ENCODE data around the gene TYW5.
"Not testable (repeated sequence)": the region's sequence is repeated elsewhere in the genome, so short reads cannot be mapped to it uniquely, and the experiment has no call there.

Gene TYW5

GRCh38 chr2:199922856-199923255 lies 32.4 kb downstream of the TYW5 start:
- no peak overlapping the region for H3K4me3 Mint-ChIP-seq
- no peaks in the 10 kb centered on the region for H3K27me3 Mint-ChIP-seq (ENCODE audit: low read depth)
- no peak overlapping the region for H3K27ac Mint-ChIP-seq
- peaks cover 7% of the 10 kb centered on the region for H3K4me1 Mint-ChIP-seq (ENCODE audit: low read depth)
- peaks cover 31% of the 10 kb centered on the region for H3K36me3 Mint-ChIP-seq (ENCODE audit: low read depth)
- H3K9me3 Mint-ChIP-seq = peaks cover 4% of the 10 kb centered on the region

GRCh38 chr2:199916980-199917379 lies 38.3 kb downstream of the TYW5 start:
- Mint-ChIP-seq H3K9me3 (peaks cover 19% of the 10 kb centered on the region), H3K27ac (no peak overlapping the region), H3K4me1 (ENCODE audit: low read depth) (peaks cover 23% of the 10 kb centered on the region), H3K4me3 (no peak overlapping the region), H3K27me3 (ENCODE audit: low read depth) (no peaks in the 10 kb centered on the region), H3K36me3 (ENCODE audit: low read depth) (peaks cover 50% of the 10 kb centered on the region)

- peaks cover 19% of the 10 kb centered on the region for H3K9me3 Mint-ChIP-seq
- H3K4me3 Mint-ChIP-seq = peak overlapping the region; percentile 39
- peak overlapping the region; percentile 9 for H3K27ac Mint-ChIP-seq
Observed at GRCh38 chr2:199914372-199914958, 40.8 kb downstream of the TYW5 start.

GRCh38 chr2:199912553-199913114 lies 42.7 kb downstream of the TYW5 start:
- Mint-ChIP-seq H3K4me1 (ENCODE audit: low read depth) (peaks cover 34% of the 10 kb centered on the region), H3K4me3 (peak overlapping the region; percentile 65), H3K27ac (peak overlapping the region; percentile 33), H3K9me3 (peaks cover 14% of the 10 kb centered on the region), H3K36me3 (ENCODE audit: low read depth) (peaks cover 35% of the 10 kb centered on the region)
- H3K27me3 Mint-ChIP-seq (ENCODE audit: low read depth) = not testable (repeated sequence)

More at GRCh38 chr2:199914372-199914958, 40.8 kb downstream of the TYW5 start:
- H3K36me3 Mint-ChIP-seq (ENCODE audit: low read depth) = peaks cover 49% of the 10 kb centered on the region
- H3K27me3 Mint-ChIP-seq (ENCODE audit: low read depth) = no peaks in the 10 kb centered on the region
- H3K4me1 Mint-ChIP-seq (ENCODE audit: low read depth) = peaks cover 34% of the 10 kb centered on the region

GRCh38 chr2:199911877-199912161 lies 43.5 kb downstream of the TYW5 start:
- peak overlapping the region; percentile 99 for H3K4me3 Mint-ChIP-seq
- peaks cover 27% of the 10 kb centered on the region for H3K36me3 Mint-ChIP-seq (ENCODE audit: low read depth)
- H3K4me1 Mint-ChIP-seq (ENCODE audit: low read depth) = peaks cover 37% of the 10 kb centered on the region
- peaks cover 6% of the 10 kb centered on the region for H3K27me3 Mint-ChIP-seq (ENCODE audit: low read depth)
- H3K9me3 Mint-ChIP-seq = peaks cover 6% of the 10 kb centered on the region
- H3K27ac Mint-ChIP-seq = peak overlapping the region; percentile 97

GRCh38 chr2:199911052-199911876 lies 44.0 kb downstream of the TYW5 start, which contains the start of gene C2orf69:
TSS of gene C2orf69 (plus strand) at chr2:199911293. CDS start at chr2:199911439, 146 bp downstream.
- peaks cover under 1% of the 10 kb centered on the region for H3K9me3 Mint-ChIP-seq
- H3K4me1 Mint-ChIP-seq (ENCODE audit: low read depth) = peaks cover 37% of the 10 kb centered on the region
- H3K27ac Mint-ChIP-seq = peak within 1 kb of the TSS; percentile 97
- H3K36me3 Mint-ChIP-seq (ENCODE audit: low read depth) = peaks cover 22% of the 10 kb centered on the region
- peaks cover 7% of the 10 kb centered on the region for H3K27me3 Mint-ChIP-seq (ENCODE audit: low read depth)
- H3K4me3 Mint-ChIP-seq = peak within 1 kb of the TSS; percentile 99

- peaks cover 15% of the 10 kb centered on the region for H3K36me3 Mint-ChIP-seq (ENCODE audit: low read depth)
- peak overlapping the region; percentile 99 for H3K4me3 Mint-ChIP-seq
- peak overlapping the region; percentile 97 for H3K27ac Mint-ChIP-seq
- peaks cover 37% of the 10 kb centered on the region for H3K4me1 Mint-ChIP-seq (ENCODE audit: low read depth)
- no peaks in the 10 kb centered on the region for H3K9me3 Mint-ChIP-seq
- peaks cover 13% of the 10 kb centered on the region for H3K27me3 Mint-ChIP-seq (ENCODE audit: low read depth)
Observed at GRCh38 chr2:199910338-199911051, 44.8 kb downstream of the TYW5 start.

GRCh38 chr2:199907008-199907714 lies 48.1 kb downstream of the TYW5 start:
- H3K4me1 Mint-ChIP-seq (ENCODE audit: low read depth) = peaks cover 16% of the 10 kb centered on the region
- H3K27ac Mint-ChIP-seq = no peak overlapping the region
- H3K9me3 Mint-ChIP-seq = no peaks in the 10 kb centered on the region
- H3K4me3 Mint-ChIP-seq = no peak overlapping the region
- H3K27me3 Mint-ChIP-seq (ENCODE audit: low read depth) = peaks cover 30% of the 10 kb centered on the region
- peaks cover 3% of the 10 kb centered on the region for H3K36me3 Mint-ChIP-seq (ENCODE audit: low read depth)

GRCh38 chr2:199903111-199903510 lies 52.2 kb downstream of the TYW5 start:
- H3K4me3 Mint-ChIP-seq = no peak overlapping the region
- no peak overlapping the region for H3K27ac Mint-ChIP-seq
- H3K4me1 Mint-ChIP-seq (ENCODE audit: low read depth) = peaks cover 3% of the 10 kb centered on the region
- no peaks in the 10 kb centered on the region for H3K9me3 Mint-ChIP-seq
- H3K36me3 Mint-ChIP-seq (ENCODE audit: low read depth) = no peaks in the 10 kb centered on the region
- H3K27me3 Mint-ChIP-seq (ENCODE audit: low read depth) = peaks cover 36% of the 10 kb centered on the region

GRCh38 chr2:199902486-199903110 lies 52.7 kb downstream of the TYW5 start:
- H3K9me3 Mint-ChIP-seq = no peaks in the 10 kb centered on the region
- no peak overlapping the region for H3K4me3 Mint-ChIP-seq
- no peak overlapping the region for H3K27ac Mint-ChIP-seq
- H3K27me3 Mint-ChIP-seq (ENCODE audit: low read depth) = peaks cover 36% of the 10 kb centered on the region
- H3K36me3 Mint-ChIP-seq (ENCODE audit: low read depth) = no peaks in the 10 kb centered on the region
- peaks cover 3% of the 10 kb centered on the region for H3K4me1 Mint-ChIP-seq (ENCODE audit: low read depth)

- no peak overlapping the region for H3K4me3 Mint-ChIP-seq
- no peaks in the 10 kb centered on the region for H3K9me3 Mint-ChIP-seq
- H3K27me3 Mint-ChIP-seq (ENCODE audit: low read depth) = peaks cover 35% of the 10 kb centered on the region
- no peaks in the 10 kb centered on the region for H3K36me3 Mint-ChIP-seq (ENCODE audit: low read depth)
- peaks cover 2% of the 10 kb centered on the region for H3K4me1 Mint-ChIP-seq (ENCODE audit: low read depth)
- no peak overlapping the region for H3K27ac Mint-ChIP-seq
Observed at GRCh38 chr2:199901942-199902341, 53.3 kb downstream of the TYW5 start.

- H3K27me3 Mint-ChIP-seq (ENCODE audit: low read depth) = peaks cover 16% of the 10 kb centered on the region
- no peak overlapping the region for H3K4me3 Mint-ChIP-seq
- H3K36me3 Mint-ChIP-seq (ENCODE audit: low read depth) = no peaks in the 10 kb centered on the region
- no peaks in the 10 kb centered on the region for H3K4me1 Mint-ChIP-seq (ENCODE audit: low read depth)
- no peaks in the 10 kb centered on the region for H3K9me3 Mint-ChIP-seq
- H3K27ac Mint-ChIP-seq = no peak overlapping the region
Observed at GRCh38 chr2:199896617-199897016, 58.7 kb downstream of the TYW5 start.

- no peak overlapping the region for H3K4me3 Mint-ChIP-seq
Observed at GRCh38 chr2:199895406-199895805, 59.9 kb downstream of the TYW5 start.

More at GRCh38 chr2:199895406-199895805, 59.9 kb downstream of the TYW5 start:
- H3K27me3 Mint-ChIP-seq (ENCODE audit: low read depth) = peaks cover 17% of the 10 kb centered on the region
- H3K27ac Mint-ChIP-seq = no peak overlapping the region
- H3K36me3 Mint-ChIP-seq (ENCODE audit: low read depth) = no peaks in the 10 kb centered on the region
- no peaks in the 10 kb centered on the region for H3K4me1 Mint-ChIP-seq (ENCODE audit: low read depth)
- no peaks in the 10 kb centered on the region for H3K9me3 Mint-ChIP-seq
